GM23248 (cell line): ENCODE results near the gene EFL1. TPM values are rescaled to one million over a fixed set of nuclear protein-coding genes. Genes with fewer than 3 reads are reported as not detected.
"Not testable (repeated sequence)": the region's sequence is repeated elsewhere in the genome, so short reads cannot be mapped to it uniquely, and the experiment has no call there.

Source experiments
- DNase-seq: peaks from one replicate; pipeline ENCODE4 v3.0.0-alpha.2; 2015
- H2AFZ ChIP-seq: fragments of 200-600 bp; sonication (generic); 2 replicates; pipeline ENCODE4 v1.6.1; 2016; ENCODE audit warnings: antibody characterized with exemption
- H3F3A ChIP-seq: fragments of 200-600 bp; sonication (generic); 2 replicates; pipeline ENCODE4 v1.6.1; 2016; ENCODE audit warnings: mild to moderate bottlenecking, antibody characterized with exemption, mixed run types; ENCODE audit not compliant: insufficient read depth
- H3K27ac ChIP-seq: fragments of 200-600 bp; sonication (generic); 2 replicates; pipeline ENCODE4 v1.5.1; 2016; ENCODE audit warnings: mild to moderate bottlenecking
- H3K27me3 ChIP-seq: fragments of 200-600 bp; sonication (generic); replicated peaks from 2 replicates; pipeline ENCODE4 v1.6.1; 2016; ENCODE audit warnings: mild to moderate bottlenecking; ENCODE audit not compliant: insufficient read depth
- H3K36me3 ChIP-seq: fragments of 200-600 bp; sonication (generic); 2 replicates; pipeline ENCODE4 v1.6.1; 2016; ENCODE audit warnings: low read depth, mild to moderate bottlenecking
- H3K4me1 ChIP-seq: fragments of 200-600 bp; sonication (generic); 2 replicates; pipeline ENCODE4 v1.6.1; 2016; ENCODE audit warnings: mild to moderate bottlenecking; ENCODE audit not compliant: insufficient read depth
- H3K4me2 ChIP-seq: fragments of 200-600 bp; sonication (generic); one replicate; pipeline ENCODE4 v1.6.1; 2016; ENCODE audit warnings: mild to moderate bottlenecking; ENCODE audit not compliant: unreplicated experiment
- H3K4me3 ChIP-seq: fragments of 200-600 bp; sonication (generic); 2 replicates; pipeline ENCODE4 v1.5.1; 2016; ENCODE audit warnings: mild to moderate bottlenecking
- H3K79me2 ChIP-seq: fragments of 200-600 bp; sonication (generic); 2 replicates; pipeline ENCODE4 v1.6.1; 2016; ENCODE audit warnings: mild to moderate bottlenecking; ENCODE audit not compliant: insufficient read depth
- H3K9ac ChIP-seq: fragments of 200-600 bp; sonication (generic); 2 replicates; pipeline ENCODE4 v1.6.1; 2016; ENCODE audit warnings: mild to moderate bottlenecking
- H3K9me2 ChIP-seq: fragments of 200-600 bp; sonication (generic); 2 replicates; pipeline ENCODE4 v1.6.1; 2016; ENCODE audit warnings: mixed run types, mild to moderate bottlenecking, moderate library complexity; ENCODE audit not compliant: insufficient read depth
- H3K9me3 ChIP-seq: fragments of 200-600 bp; sonication (generic); one replicate; pipeline ENCODE4 v1.6.1; 2017; ENCODE audit warnings: low read depth
- H4K20me1 ChIP-seq: fragments of 200-600 bp; sonication (generic); 2 replicates; pipeline ENCODE4 v1.6.0; 2016; ENCODE audit not compliant: insufficient read depth
- EZH2 ChIP-seq: fragments of 200-600 bp; sonication (generic); IDR thresholded peaks from 2 replicates; pipeline ENCODE4 v1.6.1; 2018; ENCODE audit warnings: antibody characterized with exemption, mild to moderate bottlenecking; ENCODE audit not compliant: insufficient read depth, poor library complexity, severe bottlenecking
- EZH2phosphoT487 ChIP-seq: fragments of 200-600 bp; sonication (generic); IDR thresholded peaks from 2 replicates; pipeline ENCODE4 v1.6.1; 2018; ENCODE audit warnings: antibody characterized with exemption, moderate library complexity, mild to moderate bottlenecking, low read depth; ENCODE audit not compliant: insufficient read depth
- WGBS, 2 experiments: methylation state at CpG; one replicate each; pipeline ENCODE4 v1.1.6; 2015 to 2017; ENCODE audit warnings: low lambda C conversion rate in 2 of 2, low coverage in 1 of 2; ENCODE audit errors: missing lambda C conversion rate in 2 of 2; 5-methylcytosine and 5-hydroxymethylcytosine counted together
- in situ Hi-C: fragments of 300-500 bp; cut with MboI; formaldehyde crosslinking; loops from 2 replicates; pipeline ENCODE4 v1.15.0; 2020
- polyA plus RNA-seq: library from polyadenylated mRNA; unstranded; fragments of >200 nt; fragmentation: Nextera tagmentation; extraction: Ambion mirVana; gene quantifications from 2 replicates; pipeline ENCODE4 v1.2.1, GENCODE V29; 2016
- total RNA-seq: library from RNA; depleted of rRNA; stranded (reverse); fragments of >200 nt; shearing (Covaris generic); gene quantifications from 2 replicates; pipeline ENCODE4 v1.2.3, GENCODE V29; 2014; rRNA removed

EFL1 gene
- total RNA-seq (28.4 and 53.7 TPM in 2 replicates), polyA plus RNA-seq (21.3 and 21.8 TPM in 2 replicates)

DNA sequence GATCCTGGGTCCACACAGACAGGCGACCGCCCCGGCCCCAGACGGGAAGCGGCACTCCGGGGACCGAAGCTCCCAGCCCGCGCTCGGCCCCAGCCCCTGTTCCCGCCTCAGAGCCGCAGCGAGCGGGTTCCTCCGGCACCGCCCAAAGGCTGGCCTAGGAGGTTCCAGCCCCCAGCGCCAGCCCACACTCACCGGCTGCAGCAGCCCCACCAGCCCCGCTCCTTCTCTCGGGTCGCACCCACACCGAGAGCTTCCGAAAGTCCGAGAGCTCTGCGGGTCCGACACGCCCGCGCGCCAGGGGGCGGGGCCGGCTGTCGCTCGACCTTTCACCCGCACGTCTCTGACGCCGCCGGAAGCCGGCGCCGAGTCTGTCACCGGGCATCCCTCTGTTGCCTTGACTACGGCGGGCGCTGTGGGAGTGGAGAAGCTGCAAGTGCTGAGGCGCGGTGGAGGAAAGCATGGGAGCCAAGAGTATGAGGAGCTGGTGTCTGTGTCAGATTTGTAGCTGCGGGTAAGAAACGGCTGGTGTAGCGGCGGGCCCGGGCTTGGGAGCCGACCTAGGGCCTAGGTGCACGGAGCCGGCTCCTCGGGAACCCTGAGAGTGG is at the start of gene EFL1, which contains the start of gene SAXO2:
Gene EFL1 (minus strand): TSS at position 313 of the 605 bp plus-strand sequence. CDS start 956 bp downstream, outside the sequence.
Gene SAXO2 (plus strand): TSS at position 397 of the 605 bp plus-strand sequence. CDS start 62 bp downstream, at position 459.
- Histone ChIP-seq H3K4me1 (peaks cover 20% of the 10 kb centered on the region), H3K9me3 (no peaks in the 10 kb centered on the region), H3K27ac (peak within 1 kb of the TSS; percentile 82), H4K20me1 (no peaks in the 10 kb centered on the region), H3K9me2 (no peaks in the 10 kb centered on the region), H3K9ac (peak within 1 kb of the TSS; percentile 78), H3K27me3 (no peaks in the 10 kb centered on the region), H3K4me3 (peak within 1 kb of the TSS; percentile 87), H2AFZ (peak within 1 kb of the TSS; percentile 88), H3K79me2 (peaks cover 37% of the 10 kb centered on the region), H3K4me2 (peak within 1 kb of the TSS; percentile 85), H3K36me3 (peaks cover 13% of the 10 kb centered on the region), H3F3A (peaks cover 19% of the 10 kb centered on the region)
- DNase-seq, result peak; percentile 95
- WGBS, 2 experiments, result 0 to 1% methylated on average over 55 to 57 of the region's 57 CpGs
- in situ Hi-C loops, result no loop called here
- TF ChIP-seq EZH2, result no peak
- no peak for TF ChIP-seq EZH2phosphoT487

DNA sequence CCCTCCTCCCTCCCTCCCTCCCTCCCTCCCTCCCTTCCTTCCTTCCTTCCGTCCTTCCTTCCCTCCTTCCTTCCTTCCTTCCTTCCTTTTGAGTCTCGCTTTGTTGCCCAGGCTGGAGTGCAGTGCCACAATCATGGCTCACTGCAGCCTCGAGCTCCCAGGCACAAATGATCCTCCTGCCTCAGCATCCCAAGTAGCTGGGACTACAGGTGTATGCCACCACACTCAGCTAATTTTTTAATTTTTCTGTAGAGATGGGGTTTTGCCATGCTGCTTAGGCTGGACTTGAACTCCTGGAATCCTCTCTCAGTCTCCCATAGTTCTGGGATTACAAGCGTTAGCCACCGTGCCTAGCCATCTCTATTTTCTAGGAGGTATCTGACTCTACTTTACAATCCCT is 48.8 kb upstream of the EFL1 start:
- not testable (repeated sequence) for H3K9ac ChIP-seq
- WGBS, 2 experiments, result 77 to 80% methylated on average over 5 of the region's 5 CpGs

DNA sequence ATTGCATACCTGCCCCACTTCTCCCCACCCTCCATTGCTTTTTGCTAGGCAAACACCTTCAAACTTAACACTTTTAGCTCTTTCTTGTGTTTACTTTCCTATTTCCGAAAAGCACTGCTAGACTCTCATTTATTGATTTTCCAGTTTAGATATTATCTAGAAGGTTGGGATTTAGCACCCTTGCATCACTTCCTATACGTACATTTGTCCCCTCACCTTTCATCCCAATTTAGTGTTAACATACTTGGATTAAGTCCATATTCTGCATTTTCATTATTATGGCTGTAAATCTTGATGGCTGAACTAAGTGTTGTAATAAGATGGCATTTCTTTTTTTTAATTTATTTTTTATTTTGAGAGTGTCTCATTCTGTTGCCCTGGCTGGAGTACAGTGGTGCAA is 47.3 kb upstream of the EFL1 start:
- in situ Hi-C loops, result no loop called here
- TF ChIP-seq EZH2phosphoT487, result no peak
- no peak for TF ChIP-seq EZH2
- Histone ChIP-seq H3K9me2 (no peaks in the 10 kb centered on the region), H3K36me3 (no peaks in the 10 kb centered on the region), H3K27ac (no peak overlapping the region), H3K4me2 (no peak overlapping the region), H3K9me3 (no peaks in the 10 kb centered on the region), H4K20me1 (no peaks in the 10 kb centered on the region), H3K4me1 (0 out of 2 replicates have a peak, but pooled peaks cover 8% of the 10 kb centered on the region), H3K4me3 (no peak overlapping the region), H3K27me3 (peaks cover 32% of the 10 kb centered on the region), H3K9ac (no peak overlapping the region), H3F3A (0 out of 2 replicates have a peak, but pooled peaks cover 5% of the 10 kb centered on the region), H3K79me2 (no peaks in the 10 kb centered on the region), H2AFZ (no peak overlapping the region)
- 49 to 59% methylated on average over 2 of the region's 2 CpGs for WGBS, 2 experiments
- no peak for DNase-seq

More for the DNA sequence above, 48.8 kb upstream of the EFL1 start:
- DNase-seq, H3K79me2 ChIP-seq, H3K36me3 ChIP-seq, H3K27ac ChIP-seq, H2AFZ ChIP-seq, H3K4me1 ChIP-seq, H3K4me2 ChIP-seq, H3K9me3 ChIP-seq, in situ Hi-C loops, H3K9me2 ChIP-seq, H4K20me1 ChIP-seq, H3K4me3 ChIP-seq, H3F3A ChIP-seq: not testable (repeated sequence)
- H3K27me3 ChIP-seq, result peaks cover 32% of the 10 kb centered on the region

DNA sequence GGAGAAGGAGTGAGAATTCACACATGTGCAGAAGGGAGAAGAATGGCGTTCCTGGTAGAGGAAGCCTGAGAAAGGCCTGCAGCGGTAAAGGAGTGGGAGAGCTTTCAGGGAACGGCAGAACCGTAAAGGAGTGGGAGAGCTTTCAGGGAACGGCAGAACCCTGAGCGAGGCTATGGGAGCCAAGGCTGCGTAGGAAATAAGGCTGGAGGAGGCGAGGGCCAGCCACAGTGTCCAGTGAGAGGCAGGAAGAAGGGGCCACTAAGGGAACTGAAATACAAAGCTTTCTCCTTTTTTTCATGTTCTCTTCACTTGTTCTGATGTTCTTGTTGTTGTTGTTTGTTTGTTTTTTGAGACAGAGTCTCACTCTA is 45.2 kb upstream of the EFL1 start:
- no peak overlapping the region for H2AFZ ChIP-seq
- no peak overlapping the region for H3K4me2 ChIP-seq
- H3K4me1 ChIP-seq, result 0 out of 2 replicates have a peak, but pooled peaks cover 5% of the 10 kb centered on the region
- H3K9me2 ChIP-seq, result no peaks in the 10 kb centered on the region
- no peaks in the 10 kb centered on the region for H3K79me2 ChIP-seq
- H3K27me3 ChIP-seq, result peaks cover 32% of the 10 kb centered on the region
- H3K9me3 ChIP-seq, result no peaks in the 10 kb centered on the region
- H4K20me1 ChIP-seq, result no peaks in the 10 kb centered on the region
- TF ChIP-seq EZH2phosphoT487 (no peak), EZH2 (no peak)
- no peak overlapping the region for H3K9ac ChIP-seq
- H3K27ac ChIP-seq, result no peak overlapping the region
- 85 to 87% methylated on average over 8 of the region's 8 CpGs for WGBS, 2 experiments
- DNase-seq, result no peak
- in situ Hi-C loops, result no loop called here
- H3K36me3 ChIP-seq, result no peaks in the 10 kb centered on the region
- H3K4me3 ChIP-seq, result no peak overlapping the region
- H3F3A ChIP-seq, result 0 out of 2 replicates have a peak, but pooled peaks cover 5% of the 10 kb centered on the region
